ENCODE results near the gene ITPRIP.

The ITPRIP gene

DNA sequence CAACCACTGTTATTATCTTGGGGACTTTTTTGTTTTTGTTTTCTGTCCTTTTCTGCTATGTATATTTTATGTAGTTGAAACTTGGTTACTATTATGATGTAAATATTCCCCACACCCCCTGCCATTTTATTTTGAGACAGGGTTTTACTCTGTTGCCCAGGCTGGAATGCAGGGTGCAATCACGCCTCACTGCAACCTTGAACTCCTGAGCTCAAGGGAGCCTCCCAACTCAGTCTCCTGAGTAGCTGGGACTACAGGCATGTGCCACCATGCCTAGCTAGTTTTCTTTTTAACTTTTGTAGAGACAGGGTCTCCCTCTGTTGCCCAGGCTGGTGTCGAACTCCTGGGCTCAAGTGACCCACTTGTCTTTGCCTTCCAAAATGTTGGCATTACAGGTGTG, 51.3 kb downstream of the ITPRIP start:
- DNase-seq (ENCODE audit: low read depth in 2 of 2), result no peak

DNA sequence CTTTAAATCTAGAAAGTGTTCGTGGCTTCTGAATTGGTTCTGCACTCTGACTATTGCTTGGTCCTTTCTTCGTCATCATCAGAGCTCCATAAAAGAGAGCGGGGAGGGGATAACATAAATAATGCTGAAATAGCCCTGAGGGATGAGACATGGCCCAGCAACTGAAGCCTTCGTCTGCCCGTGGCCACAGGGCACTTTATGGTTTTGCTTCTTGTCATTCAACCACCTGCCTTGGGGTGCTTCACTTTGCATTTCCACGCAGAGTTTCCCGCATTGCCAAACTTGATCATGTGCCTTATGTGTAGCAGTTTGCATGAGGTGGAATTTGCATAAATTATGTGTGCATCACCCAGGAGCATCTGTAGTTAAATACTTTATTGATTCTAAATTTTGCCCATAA, 53.4 kb downstream of the ITPRIP start:
- no peak for DNase-seq (ENCODE audit: low read depth in 2 of 2)

DNA sequence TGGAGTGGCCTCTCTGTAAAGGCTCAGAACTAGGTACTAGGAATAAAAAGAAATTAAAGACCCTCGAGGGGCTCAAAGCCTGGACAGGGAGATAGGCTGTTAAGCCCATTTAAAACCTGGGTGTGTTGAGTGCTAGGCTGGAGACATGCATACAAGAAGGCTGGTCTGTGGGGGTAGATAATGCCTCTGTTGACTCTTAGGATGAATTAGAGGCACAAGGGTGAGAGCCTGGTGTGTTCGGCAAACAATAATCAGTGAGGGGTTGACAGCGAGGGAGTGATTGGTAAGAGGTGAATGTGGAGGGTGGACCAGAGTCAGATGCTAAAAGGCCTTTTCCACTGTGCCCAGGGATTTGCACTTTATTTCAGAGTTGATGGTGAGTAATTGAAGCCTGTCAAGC, 56.6 kb downstream of the ITPRIP start:
- DNase-seq (ENCODE audit: low read depth in 2 of 2), result no peak

DNA sequence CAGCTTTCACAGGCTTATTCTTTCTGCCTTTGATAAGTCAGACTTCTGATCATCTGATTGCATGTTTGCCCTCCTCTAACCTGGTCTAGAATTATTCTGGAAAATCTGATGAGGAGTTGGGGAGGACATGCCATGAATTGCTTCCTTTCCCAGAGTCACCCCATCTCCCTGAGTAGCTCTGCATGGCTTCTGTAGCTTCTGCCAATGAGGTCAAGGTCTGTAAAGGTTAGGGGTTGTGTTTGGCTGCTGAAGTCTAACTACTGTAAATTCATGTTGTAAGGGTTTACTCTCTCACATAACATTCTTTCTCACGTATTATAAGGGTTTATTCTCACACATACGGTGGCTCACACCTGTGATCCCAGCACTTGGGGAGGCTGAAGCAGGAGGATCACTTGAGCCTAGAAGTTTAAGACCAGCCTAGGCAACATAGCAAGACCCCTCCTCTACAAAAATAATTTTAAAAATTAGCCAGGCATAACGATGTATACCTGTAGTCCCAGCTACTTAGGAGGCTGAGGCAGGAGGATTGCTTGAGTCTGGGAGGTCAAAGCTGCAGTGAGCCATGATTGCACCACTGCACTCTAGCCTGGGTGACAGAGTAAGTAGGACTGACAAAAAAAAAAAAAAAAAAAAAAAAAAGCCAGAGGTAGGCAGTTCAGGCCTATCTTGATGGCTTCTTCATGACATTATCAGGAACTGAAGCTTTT, 58.6 kb downstream of the ITPRIP start:
- DNase-seq (ENCODE audit: low read depth in 2 of 2), result no peak

DNA sequence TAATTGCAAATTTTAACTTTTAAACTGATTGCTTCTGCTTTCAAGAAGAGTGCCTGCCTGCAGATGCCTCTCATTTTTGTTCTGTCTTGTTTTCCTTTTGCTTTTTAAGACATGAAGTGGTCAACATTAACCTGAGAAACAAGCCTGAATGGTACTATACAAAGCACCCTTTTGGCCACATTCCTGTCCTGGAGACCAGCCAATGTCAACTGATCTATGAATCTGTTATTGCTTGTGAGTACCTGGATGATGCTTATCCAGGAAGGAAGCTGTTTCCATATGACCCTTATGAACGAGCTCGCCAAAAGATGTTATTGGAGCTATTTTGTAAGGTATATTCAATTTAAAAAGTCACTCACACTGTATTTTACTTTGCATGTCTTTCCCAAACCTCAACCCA, 60.5 kb downstream of the ITPRIP start:
- DNase-seq (ENCODE audit: low read depth in 2 of 2), result no peak

DNA sequence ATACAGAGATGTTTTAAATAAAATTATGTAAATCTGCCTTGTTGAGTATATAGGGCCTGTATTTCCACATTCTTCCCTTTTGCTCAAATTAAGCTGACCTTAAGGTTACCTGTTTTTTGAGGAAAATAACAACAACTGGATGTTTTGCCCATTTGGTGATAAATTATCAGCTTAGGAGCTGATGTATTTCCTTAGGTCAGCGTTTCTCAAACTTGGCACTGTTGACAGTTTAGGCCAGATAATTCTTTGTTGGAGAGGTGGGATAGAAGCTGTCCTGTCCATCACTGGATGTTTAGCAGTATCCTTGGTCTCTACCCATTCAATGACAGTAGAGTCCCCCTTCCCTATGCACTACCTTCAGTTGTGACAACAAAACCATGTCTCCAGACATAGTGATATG, 62.1 kb downstream of the ITPRIP start:
- DNase-seq (ENCODE audit: low read depth in 2 of 2), result no peak

DNA sequence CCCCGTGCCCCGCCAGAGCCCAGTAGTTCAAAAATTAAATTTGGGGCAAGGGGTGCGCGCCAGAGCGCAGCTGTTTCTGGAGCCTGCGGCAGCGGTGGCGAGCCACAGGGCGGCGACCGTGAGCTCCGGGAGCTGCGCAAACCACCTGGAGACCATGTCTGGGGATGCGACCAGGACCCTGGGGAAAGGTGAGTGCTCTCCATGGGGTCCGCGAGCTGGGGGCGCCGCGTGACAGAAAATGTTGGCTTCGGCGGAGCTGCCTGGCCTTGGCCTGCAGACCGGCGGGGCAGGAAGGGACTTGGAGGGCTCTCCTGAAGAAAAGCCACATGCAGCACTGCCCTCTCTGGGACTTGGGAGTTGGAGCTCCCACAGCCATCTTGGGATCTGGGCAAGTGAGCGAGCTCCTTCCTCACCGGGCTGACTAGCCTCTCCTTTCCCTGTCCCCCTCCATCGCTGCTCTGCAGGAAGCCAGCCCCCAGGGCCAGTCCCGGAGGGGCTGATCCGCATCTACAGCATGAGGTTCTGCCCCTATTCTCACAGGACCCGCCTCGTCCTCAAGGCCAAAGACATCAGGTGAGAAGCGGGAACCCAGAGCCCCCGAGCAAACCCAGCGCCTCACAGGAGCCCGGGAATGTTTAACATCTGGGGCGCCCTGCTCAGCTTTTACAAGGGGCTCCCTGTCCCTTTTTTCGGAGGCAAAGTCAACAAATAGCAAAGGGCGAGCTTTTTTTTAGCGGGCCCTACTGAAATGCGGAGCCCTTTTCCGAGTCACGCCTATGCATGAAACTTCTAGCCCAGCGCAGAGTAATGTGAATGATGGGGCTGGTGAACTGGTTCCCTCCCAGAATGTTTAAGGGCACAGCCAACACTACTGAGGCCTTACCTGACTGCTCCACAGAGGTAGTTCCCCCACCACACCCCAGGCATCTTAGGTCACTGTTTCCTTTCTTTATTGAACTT, 63.2 kb downstream of the ITPRIP start:
- no peak for DNase-seq (ENCODE audit: low read depth in 2 of 2)

DNA sequence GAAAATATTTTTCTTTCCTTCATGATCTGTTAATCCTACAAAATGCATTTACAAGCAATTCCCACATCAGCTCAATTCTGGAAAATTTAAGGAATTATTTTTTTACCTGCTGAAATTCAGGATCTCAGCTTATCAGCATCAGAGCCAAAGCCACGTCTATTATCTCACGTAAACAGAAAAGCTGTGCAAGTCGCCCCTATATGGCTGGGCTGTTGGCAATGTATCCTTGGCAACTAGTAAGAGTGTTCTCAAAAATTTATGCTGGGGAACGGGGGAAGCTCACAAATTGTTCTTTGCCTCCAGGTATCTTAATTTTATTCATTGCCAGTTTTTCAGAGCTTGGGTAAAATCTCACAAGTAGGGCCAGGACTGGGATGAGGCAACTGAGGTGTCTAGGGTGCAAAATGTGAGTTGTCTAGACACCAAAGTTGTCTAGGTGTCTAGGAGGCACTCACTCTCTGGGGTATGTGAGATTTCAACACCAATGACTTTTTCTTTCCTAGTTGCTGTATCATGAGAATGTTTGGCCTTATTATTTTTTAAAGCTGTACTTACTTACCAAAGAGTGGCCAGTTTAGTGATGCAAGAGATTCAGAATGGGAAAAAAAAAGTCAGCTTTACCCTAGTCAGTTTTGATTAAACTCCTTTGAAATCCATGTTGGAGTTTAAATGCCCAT, 64.2 kb downstream of the ITPRIP start:
- DNase-seq (ENCODE audit: low read depth in 2 of 2), result no peak

DNA sequence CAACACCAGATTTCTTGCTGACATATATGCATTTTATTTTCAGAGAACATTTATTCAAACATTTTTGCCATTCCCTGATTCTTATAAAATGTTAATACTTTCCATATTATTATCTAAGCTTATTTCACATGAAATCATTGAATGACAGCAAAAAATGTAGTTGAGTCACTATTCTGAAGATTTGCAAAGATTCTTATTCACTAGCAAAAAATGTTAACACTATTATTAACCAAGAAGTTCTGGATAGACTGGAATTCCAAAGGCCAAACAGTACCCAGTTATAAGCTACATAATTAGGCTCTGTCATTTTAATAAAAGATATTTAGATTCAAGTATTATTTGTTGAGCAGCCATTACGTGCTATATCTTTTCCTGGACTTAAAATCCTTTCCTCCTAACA, 65.0 kb downstream of the ITPRIP start:
- DNase-seq (ENCODE audit: low read depth in 2 of 2), result no peak

DNA sequence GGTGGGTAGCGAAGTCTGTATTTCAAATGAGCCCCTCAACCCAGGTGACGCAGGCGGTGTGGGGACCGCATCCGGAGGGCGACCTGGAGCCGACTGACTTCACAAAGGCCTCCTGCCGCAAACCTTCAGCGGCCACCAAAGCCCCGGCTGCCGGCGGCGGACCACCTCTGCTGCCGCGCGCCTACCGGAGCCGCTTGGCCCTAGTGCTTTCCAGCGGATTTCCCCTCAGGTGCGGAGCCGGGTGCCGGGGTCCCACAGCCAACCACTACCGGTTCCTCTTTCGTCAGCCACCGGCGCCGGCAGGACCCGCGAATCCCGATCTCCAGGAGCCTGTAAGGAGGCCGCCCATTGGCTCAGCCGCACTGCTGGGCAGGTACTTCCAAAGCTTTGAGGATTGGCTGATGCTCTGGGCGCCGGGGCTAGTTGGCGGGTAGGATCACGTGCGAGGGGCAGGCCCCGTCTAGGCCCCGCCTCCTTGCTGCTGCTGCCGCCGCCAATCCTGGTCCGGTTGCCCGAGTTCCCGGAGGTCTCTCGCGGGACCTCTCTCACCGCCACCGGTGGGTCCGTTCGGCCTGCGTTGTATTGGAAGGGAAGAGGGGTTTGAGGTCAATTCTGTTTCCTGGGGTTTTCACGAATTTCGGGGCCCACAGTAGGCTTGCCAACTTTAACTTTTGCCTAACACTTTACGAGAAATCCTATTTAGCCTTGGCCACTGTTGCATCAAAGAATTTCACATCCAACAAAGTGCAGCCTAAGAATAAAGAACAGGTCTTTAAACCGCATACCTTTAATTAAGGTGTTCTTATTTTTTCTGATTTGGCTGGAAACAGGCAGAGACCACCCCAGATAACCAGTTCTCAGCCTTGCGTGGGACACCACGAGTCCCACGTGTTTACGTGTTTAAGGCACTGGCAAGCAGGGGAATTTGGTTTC, 69.3 kb downstream of the ITPRIP start, which contains the start of gene GSTO2:
GSTO2 (plus strand) TSS at position 472 of the 933 bp plus-strand sequence. CDS start 5,732 bp downstream, outside the sequence.
- peak; percentile 96 to 98 for DNase-seq (ENCODE audit: low read depth in 2 of 2)

DNA sequence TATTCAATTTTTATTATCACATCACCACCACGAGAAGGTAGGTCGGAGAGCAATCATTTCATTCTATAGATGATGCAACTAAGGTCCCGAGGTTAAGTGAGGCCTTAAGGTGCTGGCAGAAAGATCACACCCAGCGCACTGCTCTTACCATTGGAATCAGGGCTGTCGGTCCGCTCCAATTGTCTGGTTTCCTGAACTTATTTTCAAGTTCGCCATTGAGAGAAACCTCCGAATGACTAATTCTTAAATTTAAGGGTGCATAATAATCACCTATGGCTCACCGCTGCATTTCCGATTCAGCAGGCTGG, 69.9 kb downstream of the ITPRIP start:
- no peak for DNase-seq (ENCODE audit: low read depth in 2 of 2)

DNA sequence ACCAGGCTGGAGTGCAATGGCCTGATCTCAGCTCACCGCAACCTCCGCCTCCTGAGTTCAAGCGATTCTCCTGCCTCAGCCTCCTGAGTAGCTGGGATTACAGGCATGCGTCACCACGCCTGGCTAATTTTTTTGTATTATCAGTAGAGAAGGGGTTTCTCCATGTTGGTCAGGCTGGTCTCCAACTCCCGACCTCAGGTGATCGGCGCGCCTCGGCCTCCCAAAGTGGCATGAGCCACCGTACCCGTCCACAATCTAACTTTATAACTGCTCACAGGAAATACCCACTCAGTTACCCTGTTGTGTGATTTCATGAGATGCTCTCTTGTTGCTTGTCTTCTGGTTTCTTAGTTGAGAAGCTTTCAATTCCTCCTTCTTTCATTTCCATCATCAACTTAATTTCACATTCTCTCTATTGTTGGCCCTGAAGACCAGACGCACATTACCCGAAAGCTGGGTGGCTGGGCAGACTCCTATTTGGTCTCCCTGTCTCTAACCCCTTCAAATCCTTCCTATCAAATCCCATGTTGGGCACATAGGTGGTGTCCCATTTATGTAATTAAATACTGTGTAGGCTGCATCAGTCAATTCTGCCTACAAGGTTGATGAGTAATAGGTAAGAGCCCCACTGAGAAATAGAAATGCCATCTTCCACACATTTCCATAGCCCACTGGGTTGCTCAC, 70.4 kb downstream of the ITPRIP start:
- no peak for DNase-seq (ENCODE audit: low read depth in 2 of 2)

DNA sequence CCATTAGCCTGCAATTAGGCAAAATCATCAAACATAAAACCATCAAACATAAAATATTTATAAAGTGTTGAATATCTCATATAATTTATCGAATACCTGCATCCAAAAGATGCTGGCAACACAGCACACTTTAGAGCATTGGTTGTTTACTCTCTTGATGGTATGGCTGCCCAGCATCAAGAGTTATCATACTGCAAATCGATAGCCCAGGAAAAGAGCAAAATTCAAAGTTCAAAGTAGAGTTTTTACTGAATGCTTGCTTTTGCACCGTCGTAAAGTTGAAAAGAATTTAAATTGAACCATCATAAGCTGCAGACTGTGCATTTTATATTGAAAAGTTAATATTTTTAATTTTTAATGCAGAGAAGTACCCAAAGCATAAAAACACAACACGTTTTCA, 73.5 kb downstream of the ITPRIP start:
- DNase-seq (ENCODE audit: low read depth in 2 of 2), result no peak

DNA sequence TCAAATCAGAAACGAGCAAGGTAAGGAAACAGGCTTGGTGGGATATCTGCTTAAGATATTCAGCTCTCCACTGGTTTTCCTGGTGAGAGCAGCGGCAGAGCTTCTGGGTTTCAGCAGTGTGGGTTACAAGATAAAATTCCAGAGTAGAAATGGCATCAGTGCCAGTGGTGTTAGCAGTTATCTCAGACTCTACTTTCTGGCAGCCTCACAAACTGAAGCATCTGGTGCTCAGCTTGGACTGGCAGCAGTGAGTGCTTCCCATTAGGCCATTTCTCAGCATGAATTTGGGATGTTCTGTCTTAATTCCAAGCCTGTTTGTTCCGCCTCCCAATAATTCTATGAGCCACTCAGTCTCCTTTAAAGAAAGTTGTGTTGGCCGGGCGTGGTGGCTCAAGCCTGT, 76.2 kb downstream of the ITPRIP start:
- DNase-seq (ENCODE audit: low read depth in 2 of 2), result no peak

DNA sequence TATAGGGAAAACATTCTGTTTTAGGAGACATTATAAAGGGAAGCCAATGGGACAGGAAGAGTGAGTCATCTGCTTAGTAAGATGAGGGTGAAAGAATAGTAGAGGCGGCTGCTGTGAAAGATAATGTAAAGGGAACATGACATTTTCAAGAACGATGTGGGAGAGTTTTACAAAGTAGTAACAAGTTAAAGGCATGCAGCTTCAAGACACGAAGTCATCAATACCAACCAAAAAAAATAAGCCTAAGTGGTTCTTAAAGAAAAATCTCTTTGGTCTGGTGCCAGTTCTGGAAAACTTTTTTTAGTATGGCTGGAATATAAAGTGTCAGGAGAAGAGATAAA, 77.5 kb downstream of the ITPRIP start:
- no peak for DNase-seq (ENCODE audit: low read depth in 2 of 2)

DNA sequence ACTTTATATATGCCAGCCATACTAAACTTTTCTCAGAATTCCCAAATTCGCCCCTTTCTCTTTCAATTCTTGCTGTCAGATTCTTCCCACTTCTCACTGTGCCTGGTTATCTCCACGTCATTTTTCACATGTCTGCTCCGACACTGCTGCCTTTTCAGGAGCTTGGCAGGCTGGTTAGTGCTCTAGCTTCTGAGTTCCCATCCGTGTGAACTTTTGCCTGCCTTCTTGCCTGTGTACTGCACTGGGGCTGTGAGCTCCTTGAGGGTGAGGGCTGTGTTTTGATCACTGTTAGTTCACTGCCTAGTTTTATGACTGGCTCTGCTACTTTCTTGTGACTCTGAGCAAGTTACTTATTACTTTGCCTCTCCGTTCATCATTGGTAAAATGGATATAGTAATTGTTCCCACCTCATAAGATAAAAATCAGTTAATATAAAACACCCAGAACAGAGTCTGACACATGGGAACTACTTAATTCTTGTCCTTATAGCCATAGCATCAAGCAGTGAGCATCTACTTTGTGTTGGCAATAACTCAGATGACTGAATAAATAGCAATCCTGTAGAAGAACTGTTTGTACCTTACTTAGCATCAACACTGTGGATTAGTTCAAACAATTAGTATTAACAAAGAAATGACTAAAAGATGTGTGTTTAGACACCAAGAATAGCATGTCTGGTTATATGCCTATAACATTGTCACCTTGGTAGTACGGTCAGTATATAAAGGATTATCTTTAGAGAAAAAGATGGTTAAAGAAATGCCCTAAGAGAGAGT, 78.1 kb downstream of the ITPRIP start:
- DNase-seq (ENCODE audit: low read depth in 2 of 2), result no peak

Measured in stimulated activated CD8-positive, alpha-beta memory T cell treated with anti-CD3 and anti-CD28 coated beads, Interleukin-15, amount 100 ng/mL, for 4 hours (primary cell).